Spleen (tissue), 7 donors: ENCODE data around the gene SMARCD2.

Experiments
- POLR2A ChIP-seq, 3 donors: fragments of 450-650 bp; IDR thresholded peaks; one replicate each; pipeline ENCODE4 v1.5.1; 2017; ENCODE audit warnings: antibody characterized with exemption in 3 of 3, mild to moderate bottlenecking in 1 of 3
- POLR2AphosphoS5 ChIP-seq, 3 donors: sonication (generic); formaldehyde crosslinking; IDR thresholded peaks; one replicate each; pipeline ENCODE4 v1.5.1; 2017; ENCODE audit warnings: antibody characterized with exemption in 3 of 3
- TF ChIP-seq, protein P1 (sequence below), 11 experiments: fragments of 200-600 bp in 7 of 11; fragments of 450-650 bp in 4 of 11; sonication (generic) in 4 of 11; IDR thresholded peaks in 8 of 11; conservative IDR thresholded peaks in 3 of 11; 1 replicate in 7 of 11; 2 replicates in 4 of 11; pipeline versions ENCODE4 v1.4.0 to v1.8.0; 2016 to 2021; ENCODE audit warnings: antibody characterized with exemption in 11 of 11, inconsistent platforms in 4 of 11, mild to moderate bottlenecking in 1 of 11
- donor health status: DM: no; HTN: no; CAD: no; lungs with moderate emphysema.
- donor health status: DM: no; HTN: no; CAD: no.
- donor health status: DM: no; HTN: no; CAD: no.

DNA sequence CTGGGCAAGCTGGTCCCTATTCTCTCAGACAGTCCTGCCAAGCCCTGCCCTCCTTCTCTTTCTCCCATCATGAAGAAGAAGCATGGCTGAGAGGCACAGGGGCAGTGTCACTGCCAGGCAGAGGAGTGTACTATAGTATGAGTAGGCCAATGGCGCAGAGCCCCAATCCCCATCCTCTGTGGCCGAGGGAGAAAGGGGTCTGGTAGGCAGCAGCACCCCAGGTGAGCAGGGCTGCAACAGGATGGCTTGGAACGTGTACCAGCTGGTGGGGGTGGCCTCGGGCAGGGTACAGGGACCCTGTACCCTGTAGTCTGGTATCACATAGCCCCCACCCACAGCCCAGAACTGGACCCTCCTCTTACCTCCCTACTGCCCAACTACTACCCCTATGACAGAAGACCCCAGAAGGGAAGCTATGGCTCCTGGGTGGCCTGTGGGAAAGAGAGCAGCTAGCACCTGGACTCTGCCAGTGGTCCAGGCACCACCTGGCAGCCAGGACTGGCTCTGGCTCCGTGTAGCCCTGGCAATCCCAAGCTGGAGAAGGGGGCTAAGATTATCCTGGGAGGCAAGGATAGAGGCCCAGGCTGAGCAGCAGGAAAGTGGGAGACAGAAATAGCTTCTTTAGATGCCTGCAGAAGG is 4.4 kb downstream of the SMARCD2 start:
- TF ChIP-seq, protein P1, sequence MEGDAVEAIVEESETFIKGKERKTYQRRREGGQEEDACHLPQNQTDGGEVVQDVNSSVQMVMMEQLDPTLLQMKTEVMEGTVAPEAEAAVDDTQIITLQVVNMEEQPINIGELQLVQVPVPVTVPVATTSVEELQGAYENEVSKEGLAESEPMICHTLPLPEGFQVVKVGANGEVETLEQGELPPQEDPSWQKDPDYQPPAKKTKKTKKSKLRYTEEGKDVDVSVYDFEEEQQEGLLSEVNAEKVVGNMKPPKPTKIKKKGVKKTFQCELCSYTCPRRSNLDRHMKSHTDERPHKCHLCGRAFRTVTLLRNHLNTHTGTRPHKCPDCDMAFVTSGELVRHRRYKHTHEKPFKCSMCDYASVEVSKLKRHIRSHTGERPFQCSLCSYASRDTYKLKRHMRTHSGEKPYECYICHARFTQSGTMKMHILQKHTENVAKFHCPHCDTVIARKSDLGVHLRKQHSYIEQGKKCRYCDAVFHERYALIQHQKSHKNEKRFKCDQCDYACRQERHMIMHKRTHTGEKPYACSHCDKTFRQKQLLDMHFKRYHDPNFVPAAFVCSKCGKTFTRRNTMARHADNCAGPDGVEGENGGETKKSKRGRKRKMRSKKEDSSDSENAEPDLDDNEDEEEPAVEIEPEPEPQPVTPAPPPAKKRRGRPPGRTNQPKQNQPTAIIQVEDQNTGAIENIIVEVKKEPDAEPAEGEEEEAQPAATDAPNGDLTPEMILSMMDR (IDR thresholded peaks at IDR 0.05 in 8 of 11, conservative IDR thresholded peaks at IDR 0.05 in 3 of 11): no peak
- TF ChIP-seq POLR2A (IDR thresholded peaks at IDR 0.05) (no peak), POLR2AphosphoS5 (IDR thresholded peaks at IDR 0.05) (no peak)
